Natural killer cell treated with Interleukin-12 subunit alpha and Interleukin-12 subunit beta and Interleukin-15 and Interleukin-18, amount 100 ng/mL, for 72 hours (primary cell): ENCODE measurements around the gene UBE2K. TPM values are rescaled to one million over a fixed set of nuclear protein-coding genes. Genes with fewer than 3 reads are reported as not detected.
"Not testable (repeated sequence)": the region's sequence is repeated elsewhere in the genome, so short reads cannot be mapped to it uniquely, and the experiment has no call there.

Experiments used
- ATAC-seq, 2 donors: fragments of 150-1000 bp; cut with Tn5 transposase in 1 of 2; sonication (Bioruptor Pico), chemical (Tn5 transposase) in 1 of 2; 2 replicates each; pipeline ENCODE4 v1.10.0; 2021
- DNase-seq: peaks from one replicate; pipeline ENCODE4 v3.0.0; 2022; ENCODE audit warnings: low spot score
- H3K27ac Mint-ChIP-seq, 2 donors: 1 replicate in 1 of 2; 2 replicates in 1 of 2; pipeline ENCODE4 v1.8.0; 2022; ENCODE audit warnings: mixed read lengths in 2 of 2, mild to moderate bottlenecking in 1 of 2, moderate library complexity in 1 of 2
- H3K27me3 Mint-ChIP-seq, 2 donors: 1 replicate in 1 of 2; 2 replicates in 1 of 2; pipeline ENCODE4 v1.8.0; 2022; ENCODE audit warnings: mixed read lengths in 2 of 2
- H3K36me3 Mint-ChIP-seq: one replicate; pipeline ENCODE4 v1.8.0; 2022; ENCODE audit warnings: mixed read lengths
- H3K4me1 Mint-ChIP-seq, 2 donors: 1 replicate in 1 of 2; 2 replicates in 1 of 2; pipeline ENCODE4 v1.8.0; 2022; ENCODE audit warnings: low read depth in 2 of 2, mixed read lengths in 2 of 2, mild to moderate bottlenecking in 1 of 2
- H3K4me3 Mint-ChIP-seq: one replicate; pipeline ENCODE4 v1.8.0; 2022; ENCODE audit warnings: mixed read lengths
- H3K9me3 Mint-ChIP-seq: 2 replicates; pipeline ENCODE4 v1.8.0; 2022; ENCODE audit warnings: mixed read lengths
- total RNA-seq, 2 donors: library from RNA; stranded (reverse); gene quantifications; one replicate each; pipeline ENCODE4 v1.2.3, GENCODE V29; 2022

Gene UBE2K
- total RNA-seq, 2 donors from 2014 or later: 62.8 to 89.7 TPM

- not testable (repeated sequence) for ATAC-seq, H3K27ac Mint-ChIP-seq, H3K36me3 Mint-ChIP-seq, H3K4me3 Mint-ChIP-seq, DNase-seq, H3K9me3 Mint-ChIP-seq, H3K27me3 Mint-ChIP-seq
- H3K4me1 Mint-ChIP-seq: peaks cover 26 to 31% of the 10 kb centered on the region in 2 donors
Measured at GRCh38 chr4:39704789-39705188, 6.9 kb downstream of the UBE2K start.

- Mint-ChIP-seq H3K27me3 (no peaks in the 10 kb centered on the region), H3K4me1 (peaks cover 24 to 27% of the 10 kb centered on the region in 2 donors), H3K4me3 (no peak overlapping the region), H3K9me3 (no peaks in the 10 kb centered on the region), H3K36me3 (no peaks in the 10 kb centered on the region), H3K27ac (peak overlapping the region; percentile 36 to 68)
- no peak for DNase-seq
- ATAC-seq: peak in 1 of 2 donors; percentile 39
Measured at GRCh38 chr4:39706334-39706733, 8.4 kb downstream of the UBE2K start.

- Mint-ChIP-seq H3K4me1 (peaks cover 24 to 27% of the 10 kb centered on the region in 2 donors), H3K27me3 (no peaks in the 10 kb centered on the region), H3K4me3 (no peak overlapping the region), H3K27ac (peak overlapping the region; percentile 36 to 68), H3K9me3 (no peaks in the 10 kb centered on the region), H3K36me3 (no peaks in the 10 kb centered on the region)
- ATAC-seq (peak; percentile 79 to 82), DNase-seq (no peak)
Measured at GRCh38 chr4:39706741-39707511, 9.0 kb downstream of the UBE2K start.

DNA sequence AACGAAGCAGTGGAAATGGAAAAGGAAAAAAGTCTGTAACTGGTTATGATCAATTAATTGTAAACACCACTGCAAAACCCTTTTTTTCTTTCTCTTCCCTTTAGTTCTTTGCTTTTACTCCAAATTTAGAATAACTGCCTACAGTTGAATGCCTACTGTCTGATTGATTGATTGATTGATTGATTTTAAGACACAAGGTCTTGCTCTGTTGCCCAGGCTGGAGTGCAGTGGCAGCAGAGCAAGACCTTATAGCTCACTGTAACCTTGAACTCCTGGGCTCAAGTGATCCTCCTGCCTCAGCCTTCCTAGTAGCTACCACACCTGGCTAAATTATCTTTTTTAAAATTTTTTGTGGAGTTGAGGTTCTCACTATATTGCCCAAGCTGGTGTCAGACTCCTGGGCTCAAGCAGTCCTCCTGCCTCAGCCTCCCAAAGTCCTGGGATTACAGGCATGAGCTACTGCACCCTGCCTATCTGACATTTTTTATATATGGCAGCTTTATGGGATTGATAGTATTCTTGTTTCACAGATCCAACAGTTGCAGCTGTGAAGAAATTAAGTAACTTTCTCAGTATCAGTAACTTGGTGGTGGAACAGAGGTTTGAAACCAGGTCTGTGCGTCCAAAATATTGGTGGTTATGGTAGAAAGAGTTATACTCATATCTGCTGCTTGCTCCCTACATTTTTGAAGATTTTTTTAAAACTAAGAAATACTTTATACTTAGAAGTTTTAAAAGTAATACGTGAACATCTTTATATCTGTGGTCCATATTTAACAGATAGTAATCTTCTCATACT is 12.4 kb downstream of the UBE2K start:
- peak in 1 of 2 donors; percentile 60 for ATAC-seq
- peaks cover 33 to 38% of the 10 kb centered on the region in 2 donors for H3K4me1 Mint-ChIP-seq
- H3K27ac Mint-ChIP-seq: peak overlapping the region; percentile 43 to 60
- H3K36me3 Mint-ChIP-seq: no peaks in the 10 kb centered on the region
- H3K9me3 Mint-ChIP-seq: no peaks in the 10 kb centered on the region
- DNase-seq: no peak
- H3K27me3 Mint-ChIP-seq: no peaks in the 10 kb centered on the region
- H3K4me3 Mint-ChIP-seq: peak overlapping the region; percentile 36

GRCh38 chr4:39712819-39713607 is 15.1 kb downstream of the UBE2K start:
- no peak for DNase-seq
- no peak for ATAC-seq
- no peaks in the 10 kb centered on the region for H3K9me3 Mint-ChIP-seq
- H3K4me1 Mint-ChIP-seq: peaks cover 36 to 49% of the 10 kb centered on the region in 2 donors
- no peak overlapping the region for H3K27ac Mint-ChIP-seq
- no peak overlapping the region for H3K4me3 Mint-ChIP-seq
- no peaks in the 10 kb centered on the region for H3K27me3 Mint-ChIP-seq
- H3K36me3 Mint-ChIP-seq: peaks cover 5% of the 10 kb centered on the region

DNA sequence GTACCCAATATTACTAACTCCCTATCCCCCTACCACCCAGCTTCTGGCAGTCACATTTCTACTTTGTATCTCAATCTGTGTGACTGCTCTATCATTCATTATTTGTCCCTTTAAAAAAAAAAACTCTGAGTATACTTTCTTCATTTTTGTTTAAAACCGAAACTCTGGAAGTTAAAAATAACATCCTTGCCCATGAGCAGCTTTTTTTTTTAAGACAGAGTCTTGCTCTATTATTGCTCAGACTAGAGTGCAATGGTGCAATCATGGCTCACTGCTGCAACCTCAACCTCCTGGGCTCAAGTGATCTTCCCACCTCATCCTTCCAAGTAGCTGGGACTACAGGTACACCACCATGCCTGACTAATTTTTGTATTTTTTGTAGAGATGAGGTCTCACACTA is 15.8 kb downstream of the UBE2K start:
- H3K27ac Mint-ChIP-seq: no peak overlapping the region
- no peak overlapping the region for H3K4me3 Mint-ChIP-seq
- no peaks in the 10 kb centered on the region for H3K9me3 Mint-ChIP-seq
- ATAC-seq (peak in 1 of 2 donors; percentile 36), DNase-seq (no peak)
- H3K36me3 Mint-ChIP-seq: peaks cover 5% of the 10 kb centered on the region
- no peaks in the 10 kb centered on the region for H3K27me3 Mint-ChIP-seq
- H3K4me1 Mint-ChIP-seq: peaks cover 35 to 47% of the 10 kb centered on the region in 2 donors

DNA sequence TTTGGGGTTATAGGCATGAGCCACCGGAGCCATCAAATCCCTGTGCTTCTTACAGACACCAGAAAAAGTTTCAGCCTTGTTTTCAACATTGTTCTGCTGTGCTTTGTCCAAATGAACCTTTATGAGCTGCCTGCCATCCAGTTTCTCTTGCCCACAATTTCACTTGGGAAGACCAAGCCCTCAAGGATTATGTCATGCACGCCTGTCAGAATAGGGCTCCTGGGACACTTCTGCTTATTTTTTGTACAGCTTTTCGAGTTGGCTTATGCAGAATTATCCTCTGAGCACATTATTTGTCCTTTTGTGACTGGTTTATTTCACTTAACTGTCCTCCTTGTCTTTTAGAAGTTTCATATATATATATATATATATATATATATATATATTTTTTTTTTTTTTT is 16.2 kb downstream of the UBE2K start:
- H3K27me3 Mint-ChIP-seq: no peaks in the 10 kb centered on the region
- ATAC-seq: no peak

DNA sequence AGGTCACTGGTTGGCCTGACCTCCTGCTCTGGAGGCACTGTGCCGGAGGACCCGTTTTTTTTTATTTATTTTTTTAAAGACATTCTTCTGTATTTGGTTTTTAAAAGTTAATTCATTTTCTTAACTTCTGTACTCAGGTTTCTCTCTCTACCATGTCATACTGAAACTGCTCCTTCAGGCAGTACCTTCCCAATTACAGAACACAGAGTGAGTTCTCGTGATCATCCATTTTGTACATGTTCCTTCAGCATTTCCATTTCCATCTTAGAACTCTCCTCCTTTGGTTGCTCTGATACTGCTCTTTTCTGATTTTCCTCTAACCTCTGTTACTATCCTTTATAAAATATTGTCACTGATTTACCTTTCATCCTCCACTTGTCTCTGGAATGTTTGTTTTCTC is 17.9 kb downstream of the UBE2K start:
- Mint-ChIP-seq H3K9me3 (no peaks in the 10 kb centered on the region), H3K36me3 (peaks cover 5% of the 10 kb centered on the region), H3K4me1 (peaks cover 43 to 50% of the 10 kb centered on the region in 2 donors), H3K4me3 (no peak overlapping the region), H3K27me3 (no peaks in the 10 kb centered on the region), H3K27ac (peak overlapping the region in 1 of 2 donors; percentile 28)
- DNase-seq (no peak), ATAC-seq (no peak)

More for the DNA sequence above, 16.2 kb downstream of the UBE2K start:
- H3K9me3 Mint-ChIP-seq: no peaks in the 10 kb centered on the region
- peaks cover 5% of the 10 kb centered on the region for H3K36me3 Mint-ChIP-seq
- peaks cover 36 to 47% of the 10 kb centered on the region in 2 donors for H3K4me1 Mint-ChIP-seq
- no peak overlapping the region for H3K4me3 Mint-ChIP-seq
- no peak for DNase-seq
- no peak overlapping the region for H3K27ac Mint-ChIP-seq

GRCh38 chr4:39716356-39716755 is 18.4 kb downstream of the UBE2K start:
- DNase-seq (no peak), ATAC-seq (no peak)
- Mint-ChIP-seq H3K4me3 (no peak overlapping the region), H3K9me3 (no peaks in the 10 kb centered on the region), H3K4me1 (peaks cover 48 to 55% of the 10 kb centered on the region in 2 donors), H3K27me3 (no peaks in the 10 kb centered on the region), H3K36me3 (peaks cover 5% of the 10 kb centered on the region), H3K27ac (peak overlapping the region in 1 of 2 donors; percentile 28)

- peaks cover 48 to 55% of the 10 kb centered on the region in 2 donors for H3K4me1 Mint-ChIP-seq
- not testable (repeated sequence) for H3K36me3 Mint-ChIP-seq, DNase-seq, H3K9me3 Mint-ChIP-seq, ATAC-seq, H3K27me3 Mint-ChIP-seq
- peak overlapping the region; percentile 62 to 89 for H3K27ac Mint-ChIP-seq
- H3K4me3 Mint-ChIP-seq: peak overlapping the region; percentile 86
Measured at GRCh38 chr4:39717743-39718142, 19.8 kb downstream of the UBE2K start.

DNA sequence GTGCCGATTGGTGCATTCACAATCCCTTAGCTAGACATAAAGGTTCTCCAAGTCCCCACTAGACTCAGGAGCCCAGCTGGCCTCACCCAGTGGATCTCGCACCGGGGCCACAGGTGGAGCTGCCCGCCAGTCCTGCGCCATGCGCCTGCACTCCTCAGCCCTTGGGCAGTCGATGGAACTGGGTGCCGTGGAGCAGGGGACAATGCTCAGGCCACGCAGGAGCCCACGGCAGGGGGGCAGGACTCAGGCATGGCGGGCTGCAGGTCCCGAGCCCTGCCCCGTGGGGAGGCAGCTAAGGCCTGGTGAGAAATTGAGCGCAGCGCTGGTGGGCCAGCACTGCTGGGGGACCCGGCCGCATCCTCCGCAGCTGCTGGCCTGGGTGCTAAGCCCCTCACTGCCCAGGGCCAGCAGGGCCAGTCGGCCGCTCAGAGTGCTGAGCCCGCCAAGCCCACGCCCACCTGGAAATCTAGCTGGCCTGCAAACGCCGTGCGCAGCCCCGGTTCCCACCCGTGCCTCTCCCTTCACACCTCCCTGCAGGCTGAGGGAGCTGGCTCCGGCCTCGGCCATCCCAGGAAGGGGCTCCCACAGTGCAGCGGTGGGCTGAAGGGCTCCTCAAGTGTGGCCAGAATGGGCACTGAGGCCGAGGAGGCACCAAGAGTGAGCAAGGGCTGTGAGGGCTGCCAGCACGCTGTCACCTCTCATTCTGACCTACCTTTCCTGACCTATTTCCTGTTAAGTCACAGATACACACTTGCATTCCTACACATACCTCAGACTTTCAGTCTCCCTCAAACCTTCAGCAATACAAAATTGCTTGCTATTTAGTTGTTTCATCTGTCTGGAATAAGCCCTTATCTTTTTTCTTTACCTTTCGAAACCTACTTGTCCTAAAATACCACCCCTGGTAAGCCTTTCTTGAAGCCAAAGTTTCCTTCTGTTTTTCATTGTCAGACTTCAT is 20.7 kb downstream of the UBE2K start:
- H3K4me3 Mint-ChIP-seq: peak overlapping the region; percentile 86
- peaks cover 5% of the 10 kb centered on the region for H3K36me3 Mint-ChIP-seq
- H3K9me3 Mint-ChIP-seq: no peaks in the 10 kb centered on the region
- no peak for DNase-seq
- no peaks in the 10 kb centered on the region for H3K27me3 Mint-ChIP-seq
- peak; percentile 65 to 79 for ATAC-seq
- H3K27ac Mint-ChIP-seq: peak overlapping the region; percentile 15 to 46
- peaks cover 45 to 51% of the 10 kb centered on the region in 2 donors for H3K4me1 Mint-ChIP-seq

DNA sequence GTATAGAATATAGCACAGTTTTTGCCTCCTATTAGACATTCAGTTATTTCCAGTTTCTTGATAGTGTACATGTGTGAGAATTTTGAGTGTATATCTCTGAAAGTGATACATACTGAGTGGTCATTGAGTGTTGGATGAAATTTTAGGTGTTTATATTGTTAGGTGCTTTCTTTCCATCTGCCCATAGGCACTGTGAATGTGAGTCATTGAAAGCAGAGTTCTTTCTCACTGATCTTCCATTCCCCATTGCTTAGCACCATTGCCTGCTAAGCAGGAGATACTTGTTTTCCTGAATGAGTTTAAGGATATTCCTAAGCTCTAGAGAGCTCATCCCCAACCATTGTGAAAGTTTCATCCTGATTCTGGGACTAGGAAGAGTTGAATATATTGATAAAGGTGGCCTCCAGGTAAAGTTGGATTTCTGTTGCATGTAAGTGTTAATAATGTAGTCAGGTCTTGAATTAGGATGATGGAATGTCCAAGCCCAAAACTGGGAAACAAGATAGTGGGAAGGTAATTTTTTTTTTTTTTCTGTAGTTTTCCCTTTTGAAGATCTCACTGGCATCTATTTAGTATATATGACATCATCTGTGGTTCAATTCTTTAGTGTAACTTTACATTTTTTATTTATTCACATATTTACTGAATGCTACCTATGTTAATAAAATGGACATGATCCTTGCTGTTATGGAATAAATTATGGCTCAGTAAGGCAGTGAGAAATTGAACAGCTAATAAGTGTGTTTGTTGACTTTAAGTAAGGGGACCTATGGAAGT is 22.1 kb downstream of the UBE2K start:
- H3K27me3 Mint-ChIP-seq: no peaks in the 10 kb centered on the region
- H3K27ac Mint-ChIP-seq: peak overlapping the region; percentile 15 to 46
- no peak for ATAC-seq
- H3K36me3 Mint-ChIP-seq: peaks cover 5% of the 10 kb centered on the region
- DNase-seq: no peak
- peaks cover 38 to 43% of the 10 kb centered on the region in 2 donors for H3K4me1 Mint-ChIP-seq
- H3K4me3 Mint-ChIP-seq: peak overlapping the region; percentile 52
- H3K9me3 Mint-ChIP-seq: no peaks in the 10 kb centered on the region
